Prostate gland (tissue), 2 donors: ENCODE results near the gene CFDP1.

ENCODE experiments used
- CTCF ChIP-seq, 4 experiments: fragments of 200-600 bp in 2 of 4; fragments of 450-650 bp in 2 of 4; sonication (generic) in 2 of 4; IDR thresholded peaks; 1 replicate in 3 of 4; 2 replicates in 1 of 4; pipeline ENCODE4 v1.5.1; 2016 to 2019; ENCODE audit warnings: antibody characterized with exemption in 4 of 4, mild to moderate bottlenecking in 2 of 4, moderate library complexity in 2 of 4
- POLR2A ChIP-seq: fragments of 450-650 bp; IDR thresholded peaks from one replicate; pipeline ENCODE4 v1.6.1; 2016; ENCODE audit warnings: antibody characterized with exemption, mild to moderate bottlenecking

- TF ChIP-seq POLR2A (no peak), CTCF (IDR thresholded peaks at IDR 0.05) (no peak)
Observed at GRCh38 chr16:75273054-75273925, 160.0 kb downstream of the CFDP1 start.
